ENCODE measurements around the gene CUTA. TPM values are rescaled to one million over a fixed set of nuclear protein-coding genes. Genes with fewer than 3 reads are reported as not detected.

CUTA gene
- polyA plus RNA-seq, 1 donor from 2014 or later: 343 TPM

GRCh38 chr6:33407132-33407718, 10.7 kb downstream of the CUTA start:
- no peaks in the 10 kb centered on the region for H3K9me2 ChIP-seq (ENCODE audit: insufficient read depth, low read length)
- no peak overlapping the region for H2AFZ ChIP-seq (ENCODE audit: low read depth, low read length)
- no peak overlapping the region for H3K4me3 ChIP-seq (ENCODE audit: low read length)
- H3K27ac ChIP-seq (ENCODE audit: low read length): no peak overlapping the region
- H3K9me3 ChIP-seq (ENCODE audit: low read length): no peaks in the 10 kb centered on the region
- H3K79me2 ChIP-seq (replicated peaks; ENCODE audit: insufficient read depth, low read length): no peaks in the 10 kb centered on the region
- no peak overlapping the region for H3K9ac ChIP-seq (ENCODE audit: low read length)
- H3K4me2 ChIP-seq (ENCODE audit: low read length): no peak overlapping the region
- H3K36me3 ChIP-seq (ENCODE audit: insufficient read depth, low read length): no peaks in the 10 kb centered on the region
- no peaks in the 10 kb centered on the region for H3F3A ChIP-seq (ENCODE audit: insufficient read depth, low read length, poor library complexity, severe bottlenecking)
- no peaks in the 10 kb centered on the region for H3K27me3 ChIP-seq (ENCODE audit: insufficient read depth, low read depth, low read length)
- TF ChIP-seq MXI1 (conservative IDR thresholded peaks at IDR 0.05; ENCODE audit: poor library complexity, severe bottlenecking): no peak
- no peak for TF ChIP-seq SMC3 (conservative IDR thresholded peaks at IDR 0.05; ENCODE audit: poor library complexity)
- TF ChIP-seq EP300 (conservative IDR thresholded peaks at IDR 0.05; ENCODE audit: poor library complexity, severe bottlenecking): no peak
- TF ChIP-seq CTCF (IDR thresholded peaks at IDR 0.05; ENCODE audit: poor library complexity, severe bottlenecking): no peak
- no peak for TF ChIP-seq TAF1 (IDR thresholded peaks at IDR 0.05; ENCODE audit: low read depth)
- H4K20me1 ChIP-seq (ENCODE audit: insufficient read depth): no peaks in the 10 kb centered on the region

GRCh38 chr6:33406126-33406525, 11.8 kb downstream of the CUTA start:
- no peak overlapping the region for H3K27ac ChIP-seq (ENCODE audit: low read length)
- no peaks in the 10 kb centered on the region for H3K79me2 ChIP-seq (replicated peaks; ENCODE audit: insufficient read depth, low read length)
- no peak overlapping the region for H3K4me2 ChIP-seq (ENCODE audit: low read length)
- no peak overlapping the region for H3K4me3 ChIP-seq (ENCODE audit: low read length)
- no peaks in the 10 kb centered on the region for H4K20me1 ChIP-seq (ENCODE audit: insufficient read depth)
- no peaks in the 10 kb centered on the region for H3K9me3 ChIP-seq (ENCODE audit: low read length)
- TF ChIP-seq REST (IDR thresholded peaks at IDR 0.05; ENCODE audit: borderline replicate concordance) (no peak), MXI1 (conservative IDR thresholded peaks at IDR 0.05; ENCODE audit: poor library complexity, severe bottlenecking) (no peak), EZH2 (IDR thresholded peaks at IDR 0.05; ENCODE audit: borderline replicate concordance, insufficient read depth, low read length, poor library complexity, severe bottlenecking) (no peak), CTCF (IDR thresholded peaks at IDR 0.05; ENCODE audit: poor library complexity, severe bottlenecking) (no peak), TAF1 (IDR thresholded peaks at IDR 0.05; ENCODE audit: low read depth) (no peak), SMC3 (conservative IDR thresholded peaks at IDR 0.05; ENCODE audit: poor library complexity) (no peak), RAD21 (conservative IDR thresholded peaks at IDR 0.05) (no peak), POLR2AphosphoS5 (IDR thresholded peaks at IDR 0.05) (no peak), EP300 (conservative IDR thresholded peaks at IDR 0.05; ENCODE audit: poor library complexity, severe bottlenecking) (no peak)
- no peak overlapping the region for H3K9ac ChIP-seq (ENCODE audit: low read length)
- H3F3A ChIP-seq (ENCODE audit: insufficient read depth, low read length, poor library complexity, severe bottlenecking): no peaks in the 10 kb centered on the region
- H3K9me2 ChIP-seq (ENCODE audit: insufficient read depth, low read length): no peaks in the 10 kb centered on the region
- H2AFZ ChIP-seq (ENCODE audit: low read depth, low read length): no peak overlapping the region
- no peaks in the 10 kb centered on the region for H3K27me3 ChIP-seq (ENCODE audit: insufficient read depth, low read depth, low read length)
- no peaks in the 10 kb centered on the region for H3K36me3 ChIP-seq (ENCODE audit: insufficient read depth, low read length)
